ENCODE measurements around the gene KIF16B. TPM values are rescaled to one million over a fixed set of nuclear protein-coding genes. Genes with fewer than 3 reads are reported as not detected.
"Not testable (repeated sequence)": the region's sequence is repeated elsewhere in the genome, so short reads cannot be mapped to it uniquely, and the experiment has no call there.

Gene KIF16B
- total RNA-seq, 1 donor from 2014 or later = 9.1 TPM

DNA sequence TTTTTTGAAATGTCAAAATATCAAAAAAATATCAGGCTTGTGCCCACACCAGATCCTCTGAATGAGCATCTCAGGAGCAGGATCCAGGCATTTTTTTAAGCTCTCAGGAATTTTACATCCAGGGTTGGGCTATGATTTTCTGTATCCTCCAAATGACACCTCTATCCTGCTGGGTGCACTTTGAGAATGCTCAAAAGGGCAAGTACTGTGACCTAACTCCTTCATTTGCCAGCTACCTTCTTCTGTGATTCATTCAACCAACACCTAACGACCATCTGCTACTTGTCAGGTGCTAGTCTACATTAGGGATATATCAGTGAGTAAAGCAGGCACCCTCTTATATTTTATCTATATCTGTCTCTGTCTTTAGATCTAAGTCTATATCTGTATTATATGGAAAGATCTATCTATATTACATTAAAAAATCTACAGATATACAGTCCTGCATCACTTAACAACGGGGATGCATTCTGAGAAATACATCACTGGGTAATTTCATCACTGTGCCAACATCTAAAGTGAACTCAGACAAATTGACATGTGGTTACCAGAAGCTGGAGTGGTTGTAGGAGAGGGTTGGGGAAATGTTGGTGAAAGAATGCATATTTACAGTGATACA is 131.6 kb downstream of the KIF16B start:
- H3K9me3 Mint-ChIP-seq = peaks cover 8% of the 10 kb centered on the region
- H3K27ac Mint-ChIP-seq = no peak overlapping the region
- ATAC-seq (ENCODE audit: low read depth) (no peak), DNase-seq (no peak)
- H3K4me1 Mint-ChIP-seq = no peaks in the 10 kb centered on the region
- TF ChIP-seq, protein P1, sequence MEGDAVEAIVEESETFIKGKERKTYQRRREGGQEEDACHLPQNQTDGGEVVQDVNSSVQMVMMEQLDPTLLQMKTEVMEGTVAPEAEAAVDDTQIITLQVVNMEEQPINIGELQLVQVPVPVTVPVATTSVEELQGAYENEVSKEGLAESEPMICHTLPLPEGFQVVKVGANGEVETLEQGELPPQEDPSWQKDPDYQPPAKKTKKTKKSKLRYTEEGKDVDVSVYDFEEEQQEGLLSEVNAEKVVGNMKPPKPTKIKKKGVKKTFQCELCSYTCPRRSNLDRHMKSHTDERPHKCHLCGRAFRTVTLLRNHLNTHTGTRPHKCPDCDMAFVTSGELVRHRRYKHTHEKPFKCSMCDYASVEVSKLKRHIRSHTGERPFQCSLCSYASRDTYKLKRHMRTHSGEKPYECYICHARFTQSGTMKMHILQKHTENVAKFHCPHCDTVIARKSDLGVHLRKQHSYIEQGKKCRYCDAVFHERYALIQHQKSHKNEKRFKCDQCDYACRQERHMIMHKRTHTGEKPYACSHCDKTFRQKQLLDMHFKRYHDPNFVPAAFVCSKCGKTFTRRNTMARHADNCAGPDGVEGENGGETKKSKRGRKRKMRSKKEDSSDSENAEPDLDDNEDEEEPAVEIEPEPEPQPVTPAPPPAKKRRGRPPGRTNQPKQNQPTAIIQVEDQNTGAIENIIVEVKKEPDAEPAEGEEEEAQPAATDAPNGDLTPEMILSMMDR (IDR thresholded peaks at IDR 0.05) = no peak
- CTCF ChIA-PET = no interaction called here
- POLR2A ChIA-PET = no interaction called here
- H3K4me3 Mint-ChIP-seq = no peak overlapping the region
- intact Hi-C loops (cut with micrococcal nuclease) = no loop called here
- H3K27me3 Mint-ChIP-seq = no peaks in the 10 kb centered on the region
- peaks cover 10% of the 10 kb centered on the region for H3K36me3 Mint-ChIP-seq (ENCODE audit: low read depth)

DNA sequence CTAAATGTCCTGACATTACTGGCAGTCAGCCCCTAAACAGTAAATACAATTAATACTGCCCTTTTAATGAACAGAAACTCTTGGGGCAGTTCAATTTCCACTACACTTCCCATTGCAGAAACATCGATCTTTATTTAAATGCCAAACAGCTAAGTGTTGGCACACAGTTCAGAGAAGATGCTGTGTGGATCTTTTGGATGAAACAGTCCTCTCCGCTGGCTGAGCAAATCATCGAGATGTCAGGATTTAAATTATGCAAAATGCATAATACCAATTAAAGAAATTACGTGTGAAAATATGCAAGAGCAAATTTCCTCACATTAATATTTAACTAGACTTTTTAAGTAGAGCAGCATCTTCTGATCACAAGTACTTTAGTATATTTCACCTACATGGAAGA is 132.6 kb downstream of the KIF16B start:
- TF ChIP-seq, protein P1 (IDR thresholded peaks at IDR 0.05) = no peak
- CTCF ChIA-PET = no interaction called here
- no peak overlapping the region for H3K4me3 Mint-ChIP-seq
- no peaks in the 10 kb centered on the region for H3K27me3 Mint-ChIP-seq
- POLR2A ChIA-PET = no interaction called here
- H3K4me1 Mint-ChIP-seq = no peaks in the 10 kb centered on the region
- DNase-seq = no peak
- peaks cover 8% of the 10 kb centered on the region for H3K9me3 Mint-ChIP-seq
- ATAC-seq (ENCODE audit: low read depth) = no peak
- H3K27ac Mint-ChIP-seq = no peak overlapping the region
- peaks cover 10% of the 10 kb centered on the region for H3K36me3 Mint-ChIP-seq (ENCODE audit: low read depth)
- intact Hi-C loops (cut with micrococcal nuclease) = no loop called here

DNA sequence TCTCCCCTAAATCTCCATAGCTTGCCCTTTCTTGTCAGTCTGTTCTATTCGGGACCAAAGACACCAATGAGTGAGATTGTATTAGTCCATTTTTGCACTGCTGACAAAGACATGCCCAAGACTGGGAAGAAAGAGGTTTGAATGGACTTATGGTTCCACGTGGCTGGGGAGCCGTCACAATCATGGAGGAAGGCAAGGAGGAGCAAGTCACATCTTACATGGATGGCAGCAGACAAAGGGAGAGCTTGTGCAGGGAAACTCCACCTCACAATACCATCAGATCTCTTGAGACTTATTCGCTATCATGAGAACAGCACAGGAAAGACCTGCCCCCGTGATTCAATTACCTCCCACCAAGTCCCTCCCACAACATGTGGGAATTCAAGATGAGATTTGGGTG is 133.7 kb downstream of the KIF16B start:
- H3K4me1 Mint-ChIP-seq; H3K36me3 Mint-ChIP-seq (ENCODE audit: low read depth); DNase-seq; H3K27ac Mint-ChIP-seq; H3K9me3 Mint-ChIP-seq; intact Hi-C loops (cut with micrococcal nuclease); POLR2A ChIA-PET; H3K4me3 Mint-ChIP-seq; ATAC-seq (ENCODE audit: low read depth); H3K27me3 Mint-ChIP-seq; CTCF ChIA-PET: not testable (repeated sequence)

DNA sequence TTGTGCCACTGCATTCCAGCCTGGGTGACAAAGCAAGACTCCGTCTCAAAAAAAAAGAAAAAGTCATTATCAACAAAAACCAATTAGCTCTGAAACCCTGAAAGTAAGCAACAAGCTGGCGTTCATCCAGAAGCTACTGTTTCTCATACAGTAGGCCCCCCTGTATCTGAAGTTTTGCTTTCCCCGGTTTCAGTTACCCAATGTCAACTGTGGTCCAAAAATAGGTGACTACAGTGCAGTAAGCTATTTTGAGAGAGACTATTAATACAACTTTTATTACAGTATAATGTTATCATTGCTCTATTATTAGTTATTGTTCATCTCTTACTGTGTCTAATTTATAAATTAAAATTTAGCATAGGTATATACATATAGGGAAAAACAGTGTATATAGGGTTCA is 135.1 kb downstream of the KIF16B start:
- CTCF ChIA-PET = no interaction called here
- no peak for ATAC-seq (ENCODE audit: low read depth)
- Mint-ChIP-seq H3K27ac (no peak overlapping the region), H3K36me3 (ENCODE audit: low read depth) (peaks cover 10% of the 10 kb centered on the region), H3K9me3 (peaks cover 8% of the 10 kb centered on the region), H3K4me3 (no peak overlapping the region), H3K4me1 (peaks cover 5% of the 10 kb centered on the region), H3K27me3 (no peaks in the 10 kb centered on the region)
- POLR2A ChIA-PET = interaction anchor here (1.1 kb wide), 1 partner anchor 170 kb away, joined by 3 read pairs; no protein-coding TSS in a partner anchor
- no peak for DNase-seq
- intact Hi-C loops (cut with micrococcal nuclease) = no loop called here
- TF ChIP-seq, protein P1 (IDR thresholded peaks at IDR 0.05) = no peak

DNA sequence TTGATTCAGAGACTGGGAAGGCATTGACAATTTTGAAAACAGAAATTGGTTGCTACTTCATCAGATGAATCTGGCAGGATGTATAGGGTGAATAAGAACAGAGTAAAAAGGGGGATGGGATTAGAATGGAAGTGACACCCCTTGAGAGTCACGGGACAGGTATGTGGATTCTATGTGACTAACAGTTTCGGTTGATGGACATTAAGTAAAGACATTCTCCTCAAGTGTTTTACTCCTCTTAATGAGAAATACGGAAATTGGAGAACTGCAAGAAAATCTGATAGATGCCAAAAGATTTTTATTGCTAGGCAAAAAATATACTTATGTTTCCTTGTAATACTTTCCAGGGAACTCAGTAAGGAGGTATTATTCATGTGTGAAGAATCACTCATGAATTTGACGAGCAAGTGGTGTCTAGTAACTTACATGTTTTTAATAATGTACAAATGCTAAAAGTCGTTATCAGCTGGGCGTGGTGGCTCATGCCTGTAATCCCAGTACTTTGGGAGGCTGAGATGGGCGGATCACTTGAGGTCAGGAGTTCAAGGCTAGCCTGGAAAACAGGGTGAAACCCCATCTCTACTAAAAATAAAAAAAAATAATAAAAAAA is 135.8 kb downstream of the KIF16B start:
- no peak for ATAC-seq (ENCODE audit: low read depth)

More for the DNA sequence above, 135.8 kb downstream of the KIF16B start:
- peaks cover 10% of the 10 kb centered on the region for H3K36me3 Mint-ChIP-seq (ENCODE audit: low read depth)
- POLR2A ChIA-PET = no interaction called here
- no peak overlapping the region for H3K4me3 Mint-ChIP-seq
- peaks cover 5% of the 10 kb centered on the region for H3K4me1 Mint-ChIP-seq
- CTCF ChIA-PET = no interaction called here
- TF ChIP-seq, protein P1 (IDR thresholded peaks at IDR 0.05) = no peak
- intact Hi-C loops (cut with micrococcal nuclease) = no loop called here
- no peak overlapping the region for H3K27ac Mint-ChIP-seq
- no peaks in the 10 kb centered on the region for H3K27me3 Mint-ChIP-seq
- H3K9me3 Mint-ChIP-seq = peaks cover 8% of the 10 kb centered on the region
- DNase-seq = no peak

Data from activated B cell treated with CpG ODN at 0.5 μM for 24 hours (primary cell).